ENCODE measurements around the gene SMIM38.

SMIM38 gene

DNA sequence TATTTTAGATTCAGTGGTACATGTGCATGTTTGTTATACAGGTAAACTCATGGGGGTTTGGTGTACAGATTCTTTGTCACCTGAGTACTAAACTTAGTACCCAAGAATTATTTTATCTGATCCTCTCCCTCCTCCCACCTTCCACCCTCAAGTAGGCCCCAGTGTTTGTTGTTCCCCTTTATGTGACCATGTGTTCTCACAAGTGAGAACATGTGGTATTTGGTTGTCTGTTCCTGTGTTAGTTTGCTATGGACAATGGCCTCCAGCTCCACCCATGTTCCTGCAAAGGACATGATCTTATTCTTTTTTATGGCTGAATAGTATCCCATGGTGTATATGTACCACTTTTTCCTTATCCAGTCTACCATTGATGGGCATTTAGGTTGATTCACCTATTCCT lies 6.8 kb downstream of the SMIM38 start:
- DNase-seq, result no peak

GRCh38 chr11:69163842-69164241 lies 8.1 kb downstream of the SMIM38 start:
- no peak for DNase-seq

GRCh38 chr11:69164824-69165223 lies 9.1 kb downstream of the SMIM38 start:
- no peak for DNase-seq

DNA sequence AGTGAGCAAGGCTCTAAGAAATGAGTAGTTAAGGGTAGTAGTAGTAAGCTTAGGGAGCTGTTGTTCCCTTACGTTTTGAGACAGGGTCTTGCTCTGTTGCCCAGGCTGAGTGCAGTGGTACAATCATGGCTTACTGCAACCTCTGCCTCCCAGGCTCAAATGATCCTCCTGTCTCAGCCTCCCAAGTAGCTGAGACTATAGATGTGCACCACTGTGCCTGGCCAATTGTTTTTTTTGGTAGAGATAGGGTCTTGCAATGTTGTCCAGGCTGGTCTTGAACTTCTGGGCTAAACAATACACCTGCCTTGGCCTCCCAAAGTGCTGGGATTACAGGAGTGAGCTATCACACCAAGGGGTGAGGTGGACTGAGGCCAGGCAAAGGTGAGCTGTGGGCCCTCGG lies 10.0 kb downstream of the SMIM38 start:
- DNase-seq, result no peak

- peak; percentile 73 for DNase-seq
Measured at GRCh38 chr11:69166218-69167115, 10.7 kb downstream of the SMIM38 start.

DNA sequence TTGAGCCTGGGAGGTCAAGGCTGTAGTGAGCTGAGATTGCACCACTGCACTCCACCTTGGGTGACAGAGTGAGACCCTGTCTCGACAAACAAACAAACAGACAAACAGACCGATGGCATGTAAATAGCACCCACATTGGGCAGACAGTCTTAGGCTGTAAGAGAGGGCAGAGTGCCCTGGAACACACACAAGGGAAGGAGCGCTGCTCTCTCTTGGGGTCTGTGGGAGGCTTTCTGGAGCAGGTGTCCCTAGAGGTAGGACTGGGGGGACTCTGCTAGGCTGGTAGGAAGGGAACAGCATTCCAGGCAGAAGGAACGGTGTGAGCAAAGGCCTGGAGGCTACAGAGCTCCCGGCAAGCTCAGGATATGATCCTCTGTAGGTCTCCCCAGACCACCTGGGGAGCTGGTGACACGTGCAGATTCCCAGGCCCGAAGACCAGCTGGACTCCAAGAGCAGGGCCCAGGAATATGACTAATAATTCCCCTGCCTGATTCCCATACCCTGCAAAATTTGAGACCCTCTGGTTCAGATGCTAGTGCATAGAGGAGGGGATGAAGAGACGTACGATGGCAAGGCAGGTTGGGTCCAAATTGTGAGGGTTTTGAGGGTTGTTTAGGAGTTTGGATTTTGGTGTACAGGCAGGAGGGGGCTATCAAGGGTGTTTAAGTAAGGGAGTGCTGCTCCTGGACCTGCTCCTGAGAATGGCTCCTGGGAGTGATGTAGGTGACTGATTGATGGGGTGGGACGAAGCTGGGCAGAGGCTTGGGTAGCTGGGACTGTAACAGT lies 11.6 kb downstream of the SMIM38 start:
- no peak for DNase-seq

DNA sequence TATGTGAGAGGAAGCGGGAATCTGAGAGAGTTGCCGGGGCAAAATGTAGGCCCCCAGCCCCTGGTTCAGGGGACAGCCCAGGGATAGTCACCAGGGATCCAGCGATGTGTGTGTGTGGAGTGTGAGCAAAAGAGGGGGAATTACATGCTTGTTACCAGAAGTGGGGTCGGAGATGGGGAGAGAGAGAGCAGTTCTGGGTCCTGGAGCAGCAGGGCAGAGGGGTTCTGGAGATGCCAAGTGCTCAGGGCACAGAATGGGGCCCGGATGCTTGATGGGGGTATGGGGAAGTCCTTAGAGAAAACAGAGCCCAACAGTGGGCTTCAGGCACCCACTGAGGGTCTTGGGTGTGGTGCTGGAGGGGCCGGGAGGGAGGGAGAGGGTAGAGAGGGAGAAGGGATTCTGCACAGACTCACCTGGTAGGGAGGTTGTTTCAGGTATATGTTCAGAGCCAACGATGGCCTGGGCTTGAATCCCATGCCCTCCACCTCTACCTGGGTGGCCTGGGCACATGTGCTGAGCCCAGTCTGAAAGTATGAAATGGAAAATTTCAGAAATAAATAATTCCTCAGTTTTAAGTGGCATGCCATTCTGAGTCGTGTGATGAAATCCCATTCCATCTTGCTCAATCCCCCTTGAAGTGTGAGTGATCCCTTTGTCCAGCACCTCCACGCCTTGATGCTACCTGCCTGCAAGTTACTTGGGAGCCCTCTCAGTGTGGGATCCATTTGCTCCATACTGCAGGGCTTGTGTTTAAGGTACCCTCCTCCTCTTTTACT lies 12.4 kb downstream of the SMIM38 start:
- DNase-seq, result no peak

GRCh38 chr11:69169479-69169878 lies 13.7 kb downstream of the SMIM38 start:
- no peak for DNase-seq

GRCh38 chr11:69170704-69171103 lies 15.0 kb downstream of the SMIM38 start:
- DNase-seq, result no peak

DNA sequence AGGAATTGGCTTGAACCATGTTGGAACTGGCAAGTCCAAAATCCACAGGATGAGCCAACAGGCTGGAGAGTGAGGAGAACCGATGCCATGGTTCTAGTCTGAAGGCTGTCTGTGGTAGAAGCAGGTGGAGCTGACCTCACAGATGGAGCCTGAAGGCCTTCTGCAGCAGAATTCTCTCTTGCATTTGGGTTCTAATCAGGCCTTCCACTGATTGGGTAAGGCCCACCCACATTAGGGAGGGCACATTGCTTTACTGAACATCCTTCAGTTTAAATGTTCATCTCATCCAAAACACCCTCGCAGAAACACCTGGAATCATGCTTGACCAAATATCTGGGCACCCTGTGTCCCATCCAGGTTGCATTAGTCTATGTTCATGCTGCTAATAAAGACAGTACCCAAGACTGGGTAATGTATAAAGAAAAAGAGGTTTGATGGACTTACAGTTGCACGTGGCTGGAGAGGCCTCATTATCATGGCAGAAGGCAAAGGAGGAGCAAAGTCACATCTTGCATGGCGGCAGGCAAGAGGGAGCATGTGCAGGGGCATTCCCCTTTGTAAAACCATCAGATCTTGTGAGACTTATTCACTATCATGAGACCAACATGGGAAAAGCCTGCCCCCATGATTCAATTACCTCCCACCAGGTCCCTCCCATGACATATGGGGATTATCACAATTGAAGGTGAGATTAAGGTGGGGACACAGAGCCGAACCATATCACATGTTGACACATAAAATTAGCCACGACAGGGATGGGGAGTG lies 15.9 kb downstream of the SMIM38 start:
- no peak for DNase-seq

DNA sequence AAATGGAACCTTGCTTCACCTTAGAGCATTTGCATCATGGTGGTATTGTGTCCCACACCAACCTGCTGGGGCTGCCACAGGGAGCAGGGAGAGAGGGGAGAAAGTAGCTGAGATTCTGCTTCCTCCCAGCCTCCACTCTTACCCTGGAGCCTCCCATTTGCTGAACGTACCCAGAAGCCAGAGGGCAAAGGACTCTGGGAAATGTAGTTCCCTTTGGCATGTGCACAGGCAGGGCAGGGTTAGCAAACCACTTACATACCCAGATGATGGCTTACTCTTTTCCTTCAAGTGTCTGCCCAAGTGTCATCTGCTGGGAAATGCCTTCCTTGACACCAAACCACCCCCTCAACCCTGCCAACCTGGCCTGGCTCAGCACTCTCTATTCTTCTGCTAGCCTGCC lies 16.9 kb downstream of the SMIM38 start:
- DNase-seq, result no peak

GRCh38 chr11:69173331-69173730 lies 17.6 kb downstream of the SMIM38 start:
- DNase-seq, result no peak

GRCh38 chr11:69173925-69174581 lies 18.3 kb downstream of the SMIM38 start:
- DNase-seq, result no peak

- no peak for DNase-seq
Measured at GRCh38 chr11:69174841-69175240, 19.1 kb downstream of the SMIM38 start.

DNA sequence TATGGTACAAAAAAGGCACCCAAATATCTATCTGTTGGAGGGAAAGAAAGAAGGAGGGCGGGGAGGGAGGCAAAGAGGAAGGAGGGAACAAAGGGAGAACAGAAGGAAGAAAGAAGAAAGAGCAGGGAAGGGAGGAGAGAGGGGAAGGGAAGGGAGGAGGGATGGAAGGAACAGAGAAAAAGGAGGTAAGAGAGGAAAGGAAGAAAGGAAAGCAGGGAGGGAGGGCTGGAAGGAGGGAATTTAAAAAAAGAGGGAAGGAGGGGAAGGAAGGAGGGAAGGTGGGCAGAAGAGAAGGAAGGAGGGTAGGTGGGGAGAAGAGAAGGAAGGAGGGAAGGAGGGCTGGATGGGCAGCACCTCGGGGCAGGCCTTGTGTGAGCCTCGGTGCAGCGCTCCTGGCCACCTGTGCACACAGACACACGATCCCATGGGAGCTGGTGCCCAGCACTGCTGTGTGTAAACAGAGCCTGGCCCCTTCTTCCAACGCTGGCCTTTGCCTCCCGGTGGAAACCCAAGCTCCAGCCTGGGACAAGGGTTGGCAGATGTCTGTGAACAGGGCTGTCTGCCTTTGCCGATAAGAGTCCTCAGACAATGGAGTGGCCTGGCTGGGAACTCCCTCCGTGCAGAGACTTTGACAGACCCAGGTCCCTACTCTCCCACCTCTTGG lies 23.2 kb downstream of the SMIM38 start:
- DNase-seq, result no peak

DNA sequence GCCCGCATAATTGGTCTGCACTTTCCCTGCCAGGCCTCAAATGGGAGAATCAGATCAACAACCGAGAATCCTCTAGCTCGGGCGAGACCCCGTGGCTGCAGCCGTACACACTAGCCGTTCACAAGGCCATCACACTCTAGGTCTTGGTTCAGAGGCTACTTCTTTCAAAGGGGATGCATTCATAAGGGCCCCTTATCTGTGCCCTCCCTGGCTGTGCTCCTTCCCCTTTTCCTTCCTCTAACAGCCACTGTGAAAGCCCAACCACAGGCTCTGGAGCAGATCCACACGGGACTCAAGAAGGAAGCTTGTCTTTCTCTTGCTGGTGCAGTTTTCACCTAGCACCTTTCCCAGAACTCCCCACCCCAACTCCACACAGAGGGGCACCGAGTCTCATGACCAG lies 24.5 kb downstream of the SMIM38 start:
- DNase-seq, result no peak

GRCh38 chr11:69180726-69181125 lies 25.0 kb downstream of the SMIM38 start:
- DNase-seq, result no peak

DNA sequence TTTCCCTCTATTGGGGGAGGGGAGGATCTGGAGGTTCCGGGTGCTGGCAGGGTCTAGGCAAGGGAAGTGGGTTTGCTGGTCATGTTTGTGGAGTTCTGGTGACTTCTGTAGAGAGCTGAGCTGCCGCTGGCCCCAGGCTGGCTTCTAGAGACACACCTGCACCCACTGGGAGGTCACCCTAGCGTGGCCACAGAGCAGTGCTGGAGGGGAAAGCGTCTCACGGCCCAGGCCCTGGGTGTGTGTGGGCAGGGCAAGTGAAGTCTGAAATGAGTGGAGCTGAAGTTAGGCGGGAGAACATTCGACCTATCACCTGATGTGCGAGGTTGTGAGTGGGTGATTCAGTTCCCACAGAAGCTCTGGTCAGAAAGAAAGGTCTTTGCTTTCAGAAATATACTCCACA lies 27.9 kb downstream of the SMIM38 start:
- DNase-seq, result no peak

DNA sequence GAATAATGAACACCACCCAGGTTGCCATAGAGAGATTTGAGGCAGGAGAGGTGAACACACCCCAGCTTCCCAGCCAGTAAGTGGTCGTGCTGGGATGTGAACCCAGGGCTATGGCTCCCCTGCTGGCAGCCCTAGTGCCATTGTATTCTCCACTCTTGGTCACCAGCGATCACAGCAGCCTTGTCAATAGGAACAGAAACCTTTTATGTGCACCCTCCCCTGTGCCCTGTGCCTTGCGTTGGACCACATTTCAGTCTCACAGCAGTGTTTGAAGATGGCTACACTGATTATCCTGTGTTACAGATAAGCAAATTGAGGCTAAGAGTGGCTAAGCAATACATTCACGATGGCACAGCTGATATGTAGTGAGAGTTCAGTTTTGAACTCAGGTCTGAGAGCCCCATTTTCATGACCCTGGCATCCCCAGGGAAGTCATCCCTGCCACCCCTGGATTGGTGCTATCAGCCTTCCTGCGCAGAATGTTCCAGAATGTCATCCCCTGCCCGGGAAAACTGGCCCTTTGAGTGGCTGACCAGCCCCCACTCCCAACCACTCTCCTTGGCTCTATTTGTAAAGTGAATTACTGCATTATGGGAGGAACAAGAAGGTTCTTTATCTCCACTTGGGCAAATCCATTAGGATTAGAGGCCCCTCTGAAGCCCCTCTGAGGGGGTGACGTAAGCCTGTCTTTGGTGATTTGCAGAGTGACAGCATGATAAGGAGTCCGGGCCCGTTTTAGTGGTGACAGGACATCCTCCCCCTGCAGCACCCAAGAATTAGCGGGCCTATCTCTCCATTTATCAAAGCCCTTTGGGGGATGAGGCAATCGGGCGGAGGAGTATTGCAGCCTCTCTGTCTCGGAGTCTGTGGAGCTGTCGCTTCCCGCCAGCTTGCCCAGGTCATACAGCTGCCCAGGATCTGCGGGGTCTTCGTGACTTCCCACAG lies 30.9 kb downstream of the SMIM38 start:
- no peak for DNase-seq

DNA sequence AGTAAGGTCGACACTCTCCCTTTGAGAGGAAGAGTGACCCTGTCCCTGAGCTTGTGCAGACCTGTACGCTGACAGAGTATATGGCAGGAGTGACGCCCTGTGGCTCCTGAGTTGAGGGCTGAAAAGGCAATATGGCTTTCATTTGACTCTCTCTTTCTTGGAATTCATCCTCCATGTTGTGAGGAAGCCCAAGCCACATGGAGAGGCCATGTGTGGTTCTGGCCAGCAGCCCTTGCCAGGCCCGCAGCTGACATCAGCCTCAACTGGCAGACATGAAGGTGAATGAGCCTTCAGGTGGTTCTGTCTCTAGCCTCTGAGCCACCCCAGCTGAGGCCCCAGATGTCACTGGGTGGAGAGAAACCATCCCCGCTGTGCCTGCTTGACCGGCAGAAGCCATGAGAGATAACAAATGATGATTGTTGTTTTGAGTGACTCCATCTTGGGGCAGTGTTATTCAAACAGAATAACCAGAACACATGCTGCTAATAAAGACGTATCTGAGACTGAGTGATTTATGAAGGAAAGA lies 31.9 kb downstream of the SMIM38 start:
- no peak for DNase-seq
